ENCODE results near the gene GPC5. TPM values are rescaled to one million over a fixed set of nuclear protein-coding genes. Genes with fewer than 3 reads are reported as not detected.

The GPC5 gene
- total and polyA plus RNA-seq, 9 of the 15 experiments (the other 6 are each of a cell fraction or from before 2014, with no cell fraction given) = 0.18 to 0.27 TPM; not detected in 7

DNA sequence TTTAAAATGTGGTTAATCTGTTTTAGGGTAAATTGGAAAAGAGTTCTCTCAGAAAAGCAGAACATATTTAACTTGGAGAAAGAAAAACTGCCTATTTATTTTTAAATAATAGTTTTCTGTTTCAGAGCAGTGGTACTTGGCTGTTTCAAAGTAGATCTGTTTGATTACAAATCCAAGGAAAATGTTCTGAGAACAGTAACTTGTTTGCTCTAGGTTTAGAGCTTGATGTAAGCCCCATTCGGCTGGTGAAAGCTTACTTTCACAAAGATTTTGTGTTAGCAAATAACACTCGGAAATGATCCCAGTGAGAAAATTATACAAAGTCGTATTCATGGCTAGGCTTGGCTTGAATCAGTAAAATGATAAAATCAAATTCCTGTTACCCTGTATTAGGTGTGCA lies 1432.4 kb downstream of the GPC5 start (continued):
- no peak for TF ChIP-seq KDM2B (CRISPR knock-in tag; IDR thresholded peaks at IDR 0.05)
- TF ChIP-seq YBX1 (IDR thresholded peaks at IDR 0.05) = no peak
- no peak for TF ChIP-seq KHSRP (IDR thresholded peaks at IDR 0.05)

DNA sequence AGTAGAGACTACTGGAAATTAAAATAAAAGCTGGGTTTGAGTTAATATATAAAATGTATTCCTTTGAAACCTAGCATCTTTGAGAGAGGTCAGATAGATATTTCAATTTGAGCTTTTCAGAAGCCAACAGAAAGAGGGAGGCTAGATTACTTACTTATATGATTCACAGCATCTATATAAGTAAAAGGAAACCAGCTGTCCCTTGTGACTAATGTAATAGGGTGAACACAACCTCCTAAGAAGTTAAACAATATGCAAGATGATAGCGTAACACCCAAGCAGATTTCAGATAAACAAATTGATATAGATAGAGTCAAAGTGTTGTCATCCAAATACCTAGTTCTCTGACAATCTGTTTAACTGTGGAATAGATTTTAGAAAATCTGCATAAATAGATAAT lies 1434.7 kb downstream of the GPC5 start:
- in situ Hi-C loops (cut with MboI) = no loop called here
- H3K9me3 ChIP-seq (replicated peaks; ENCODE audit: control insufficient read depth, insufficient read depth, low read depth, low read length) = no peaks in the 10 kb centered on the region
- TF ChIP-seq KAT7 (CRISPR knock-in tag; IDR thresholded peaks at IDR 0.05; ENCODE audit: borderline replicate concordance) (no peak), PHF8 (IDR thresholded peaks at IDR 0.05; ENCODE audit: borderline replicate concordance, low read length) (no peak), ZFP36 (IDR thresholded peaks at IDR 0.05; ENCODE audit: low read depth, low read length, partially characterized antibody) (no peak), SAP30 (IDR thresholded peaks at IDR 0.05; ENCODE audit: borderline replicate concordance, insufficient read depth, low read depth, low read length, poor library complexity, severe bottlenecking) (no peak)
- ATAC-seq (no peak), FAIRE-seq (no peak), DNase-seq (ENCODE audit: extremely low read depth in 1 of 4, low spot score in 3 of 4) (no peak)
- H3K27ac ChIP-seq (ENCODE audit: extremely low read depth, low read depth, low read length) = no peak overlapping the region
- no peak overlapping the region for H3K4me3 ChIP-seq
- H4K20me1 ChIP-seq (replicated peaks; ENCODE audit: control insufficient read depth, insufficient read depth, low read length) = no peaks in the 10 kb centered on the region
- 11% methylated on average over 1 of the region's 1 CpG for WGBS (ENCODE audit: insufficient coverage, low coverage, missing lambda C conversion rate)
- no peaks in the 10 kb centered on the region for H3K9me1 ChIP-seq (ENCODE audit: control insufficient read depth, insufficient read depth, low read length)
- BruUV-seq (replicated peaks) = no TSS peak
- no peak overlapping the region for H2AFZ ChIP-seq (ENCODE audit: low read depth, low read length)
- POLR2A ChIA-PET = no interaction called here
- H3K79me2 ChIP-seq (ENCODE audit: control insufficient read depth, insufficient read depth, low read length) = no peaks in the 10 kb centered on the region
- H3K4me2 ChIP-seq (ENCODE audit: insufficient read depth, low read length) = no peak overlapping the region
- intact Hi-C loops (cut with micrococcal nuclease) = no loop called here
- no peak overlapping the region for H3K9ac ChIP-seq (ENCODE audit: insufficient read depth in 1 of 2, low read depth in 2 of 2, low read length in 2 of 2)
- H3K36me3 ChIP-seq (ENCODE audit: control insufficient read depth, insufficient read depth, low read length) = no peaks in the 10 kb centered on the region
- CTCF ChIA-PET (ENCODE audit: low intra/inter-chr PET ratio) = no interaction called here
- no peaks in the 10 kb centered on the region for H3K4me1 ChIP-seq (replicated peaks in 1 of 2; ENCODE audit: control insufficient read depth in 2 of 2, insufficient read depth in 2 of 2, low read length in 2 of 2)
- no peaks in the 10 kb centered on the region for H3K27me3 ChIP-seq (ENCODE audit: control insufficient read depth in 2 of 2, insufficient read depth in 2 of 2, low read length in 2 of 2)
